IPS DF 4.7 (cell line): Measurements from ENCODE around the gene HDDC3.

Experiments used
- DNase-seq: peaks from one replicate; pipeline ENCODE4 v3.0.0-alpha.2; 2013; ENCODE audit warnings: low spot score; ENCODE audit errors: extremely low read depth

HDDC3 gene

DNA sequence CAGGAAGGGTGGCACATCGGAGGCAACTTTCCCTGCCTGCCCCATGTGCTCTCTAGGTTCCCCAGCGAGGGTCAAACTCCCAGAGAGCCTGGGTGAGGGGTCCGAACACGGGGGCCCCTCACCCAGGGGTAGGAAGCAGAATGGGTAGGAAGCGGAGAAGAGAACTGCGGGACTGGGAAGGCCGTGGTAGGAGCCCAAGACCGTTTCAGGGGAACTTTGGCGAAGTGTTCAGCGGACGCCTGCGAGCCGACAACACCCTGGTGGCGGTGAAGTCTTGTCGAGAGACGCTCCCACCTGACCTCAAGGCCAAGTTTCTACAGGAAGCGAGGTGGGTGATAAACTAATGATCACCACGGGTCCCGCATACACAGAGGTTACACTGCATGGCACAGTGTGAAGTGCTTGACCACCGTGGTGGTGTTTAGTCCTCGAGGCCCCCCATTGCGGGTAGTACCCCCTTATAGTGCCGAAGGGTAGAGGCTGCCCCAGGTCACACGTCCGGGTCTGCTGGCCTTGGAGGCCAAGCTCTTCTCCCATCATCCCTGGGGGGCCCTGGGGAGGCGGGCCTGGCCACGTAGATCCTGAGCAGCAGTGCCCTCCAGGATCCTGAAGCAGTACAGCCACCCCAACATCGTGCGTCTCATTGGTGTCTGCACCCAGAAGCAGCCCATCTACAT, 39.7 kb downstream of the HDDC3 start:
- DNase-seq: no peak

DNA sequence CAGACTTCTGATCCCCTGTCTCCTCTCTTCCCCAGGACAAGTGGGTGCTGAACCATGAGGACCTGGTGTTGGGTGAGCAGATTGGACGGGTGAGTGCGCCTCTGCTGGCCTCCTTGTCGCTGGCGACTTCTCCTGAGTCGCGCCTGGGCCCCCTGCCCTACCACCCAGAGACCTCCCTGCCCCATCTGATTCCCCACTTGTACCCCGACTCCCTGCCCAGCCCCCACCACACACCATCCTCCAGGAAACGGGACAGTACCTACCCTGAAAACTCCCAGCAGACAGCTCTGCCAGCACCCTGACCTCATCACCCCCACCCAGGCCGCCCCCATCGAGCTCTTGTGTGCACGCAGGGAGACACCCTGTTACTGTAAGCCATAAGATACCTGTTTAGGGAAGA, 40.3 kb downstream of the HDDC3 start:
- no peak for DNase-seq

DNA sequence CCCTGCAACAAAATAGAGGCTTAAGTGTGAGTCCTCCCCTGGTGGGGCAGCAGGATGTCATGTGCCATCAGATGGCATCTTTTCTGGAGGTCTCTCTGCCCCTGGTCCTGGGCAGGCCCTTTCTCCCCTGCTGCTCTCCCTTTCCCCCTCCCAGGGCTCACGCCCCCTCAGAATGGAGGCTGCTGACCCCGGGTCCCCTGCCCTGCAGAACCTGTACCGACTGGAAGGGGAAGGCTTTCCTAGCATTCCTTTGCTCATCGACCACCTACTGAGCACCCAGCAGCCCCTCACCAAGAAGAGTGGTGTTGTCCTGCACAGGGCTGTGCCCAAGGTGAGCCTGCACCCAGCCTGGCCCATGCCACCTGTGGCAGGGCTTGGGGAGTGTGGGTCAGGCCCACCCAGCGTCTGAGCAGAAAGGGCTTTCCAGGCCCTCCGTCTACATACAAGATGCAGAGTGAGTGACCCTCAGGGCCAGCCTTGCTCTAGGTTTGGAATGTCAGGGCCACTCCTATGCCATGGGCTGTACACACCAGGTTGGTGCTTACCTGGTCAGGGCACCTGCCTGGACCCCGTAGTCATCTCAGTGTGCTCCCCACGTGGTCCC, 40.9 kb downstream of the HDDC3 start:
- DNase-seq: no peak

DNA sequence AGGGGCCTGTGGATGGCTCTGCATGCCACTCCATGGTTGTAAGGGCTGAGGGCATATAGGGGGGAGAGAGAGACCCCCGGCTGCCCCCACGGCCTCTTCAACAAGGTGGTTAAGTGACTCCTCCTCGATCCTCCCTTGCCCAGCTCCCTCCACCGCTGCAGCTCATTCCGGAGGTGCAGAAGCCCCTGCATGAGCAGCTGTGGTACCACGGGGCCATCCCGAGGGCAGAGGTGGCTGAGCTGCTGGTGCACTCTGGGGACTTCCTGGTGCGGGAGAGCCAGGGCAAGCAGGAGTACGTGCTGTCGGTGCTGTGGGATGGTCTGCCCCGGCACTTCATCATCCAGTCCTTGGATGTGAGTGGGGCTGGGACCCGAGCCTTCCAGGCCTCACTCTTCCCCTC, 41.5 kb downstream of the HDDC3 start:
- DNase-seq: no peak

DNA sequence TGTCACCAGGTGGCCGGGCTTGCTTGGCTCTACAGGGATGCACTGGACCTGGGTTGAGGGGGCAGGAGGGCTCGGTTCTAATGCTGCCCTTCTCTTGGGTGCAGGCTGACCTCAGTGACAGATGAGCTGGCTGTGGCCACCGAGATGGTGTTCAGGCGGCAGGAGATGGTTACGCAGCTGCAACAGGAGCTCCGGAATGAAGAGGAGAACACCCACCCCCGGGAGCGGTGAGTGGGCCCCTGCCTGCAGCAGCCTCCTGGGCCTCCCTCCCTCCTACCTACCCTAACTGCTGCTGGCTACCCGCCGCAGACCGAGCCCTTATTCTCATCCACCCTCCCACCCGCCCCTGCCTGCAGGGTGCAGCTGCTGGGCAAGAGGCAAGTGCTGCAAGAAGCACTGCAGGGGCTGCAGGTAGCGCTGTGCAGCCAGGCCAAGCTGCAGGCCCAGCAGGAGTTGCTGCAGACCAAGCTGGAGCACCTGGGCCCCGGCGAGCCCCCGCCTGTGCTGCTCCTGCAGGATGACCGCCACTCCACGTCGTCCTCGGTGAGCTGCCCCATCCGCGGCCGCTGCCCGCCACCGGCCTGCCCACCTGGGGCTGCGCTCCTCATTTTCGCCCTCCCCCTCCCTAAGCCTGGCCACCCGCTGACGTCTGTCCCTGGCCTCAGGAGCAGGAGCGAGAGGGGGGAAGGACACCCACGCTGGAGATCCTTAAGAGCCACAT, 42.5 kb downstream of the HDDC3 start:
- no peak for DNase-seq

DNA sequence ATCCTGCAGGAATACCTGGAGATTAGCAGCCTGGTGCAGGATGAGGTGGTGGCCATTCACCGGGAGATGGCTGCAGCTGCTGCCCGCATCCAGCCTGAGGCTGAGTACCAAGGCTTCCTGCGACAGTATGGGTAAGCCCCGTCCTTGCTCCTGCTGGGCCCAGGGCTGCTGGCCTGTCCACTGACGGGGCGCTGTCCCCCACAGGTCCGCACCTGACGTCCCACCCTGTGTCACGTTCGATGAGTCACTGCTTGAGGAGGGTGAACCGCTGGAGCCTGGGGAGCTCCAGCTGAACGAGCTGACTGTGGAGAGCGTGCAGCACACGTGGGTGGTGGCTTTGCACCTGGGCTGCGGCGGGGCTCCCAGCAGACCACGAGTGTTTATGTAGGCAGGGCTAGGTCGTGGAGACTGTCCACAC, 43.0 kb downstream of the HDDC3 start:
- no peak for DNase-seq

DNA sequence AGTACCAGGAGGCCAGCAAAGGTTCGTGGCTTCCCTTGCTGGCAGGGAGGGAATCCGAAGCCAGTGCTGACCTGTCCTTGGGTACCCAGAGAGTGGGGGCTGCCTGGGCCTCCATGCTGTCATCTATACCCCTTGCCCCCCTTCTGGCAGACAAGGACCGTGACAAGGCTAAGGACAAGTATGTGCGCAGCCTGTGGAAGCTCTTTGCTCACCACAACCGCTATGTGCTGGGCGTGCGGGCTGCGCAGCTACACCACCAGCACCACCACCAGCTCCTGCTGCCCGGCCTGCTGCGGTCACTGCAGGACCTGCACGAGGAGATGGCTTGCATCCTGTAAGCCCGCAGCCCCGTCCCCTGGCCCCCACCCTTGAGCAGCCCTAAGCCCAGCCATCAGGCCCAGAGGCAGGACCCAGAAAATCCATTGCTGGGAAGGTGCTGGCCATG, 45.3 kb downstream of the HDDC3 start:
- DNase-seq: no peak

DNA sequence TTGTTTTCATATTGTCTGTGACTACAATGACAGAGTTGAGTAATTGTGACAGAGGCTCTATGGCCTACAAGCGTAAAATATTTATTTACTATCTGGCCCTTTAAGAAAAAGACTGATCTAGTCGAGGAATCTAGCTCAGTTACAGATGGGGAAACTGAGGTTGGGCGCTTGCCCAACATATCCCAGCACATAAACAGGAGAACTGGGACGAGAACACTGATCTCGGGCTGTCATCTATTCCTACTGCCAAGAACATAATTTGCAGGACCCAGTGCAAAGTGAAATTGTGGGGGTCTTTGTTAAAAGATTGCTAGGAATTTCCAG, 46.1 kb downstream of the HDDC3 start:
- no peak for DNase-seq

DNA sequence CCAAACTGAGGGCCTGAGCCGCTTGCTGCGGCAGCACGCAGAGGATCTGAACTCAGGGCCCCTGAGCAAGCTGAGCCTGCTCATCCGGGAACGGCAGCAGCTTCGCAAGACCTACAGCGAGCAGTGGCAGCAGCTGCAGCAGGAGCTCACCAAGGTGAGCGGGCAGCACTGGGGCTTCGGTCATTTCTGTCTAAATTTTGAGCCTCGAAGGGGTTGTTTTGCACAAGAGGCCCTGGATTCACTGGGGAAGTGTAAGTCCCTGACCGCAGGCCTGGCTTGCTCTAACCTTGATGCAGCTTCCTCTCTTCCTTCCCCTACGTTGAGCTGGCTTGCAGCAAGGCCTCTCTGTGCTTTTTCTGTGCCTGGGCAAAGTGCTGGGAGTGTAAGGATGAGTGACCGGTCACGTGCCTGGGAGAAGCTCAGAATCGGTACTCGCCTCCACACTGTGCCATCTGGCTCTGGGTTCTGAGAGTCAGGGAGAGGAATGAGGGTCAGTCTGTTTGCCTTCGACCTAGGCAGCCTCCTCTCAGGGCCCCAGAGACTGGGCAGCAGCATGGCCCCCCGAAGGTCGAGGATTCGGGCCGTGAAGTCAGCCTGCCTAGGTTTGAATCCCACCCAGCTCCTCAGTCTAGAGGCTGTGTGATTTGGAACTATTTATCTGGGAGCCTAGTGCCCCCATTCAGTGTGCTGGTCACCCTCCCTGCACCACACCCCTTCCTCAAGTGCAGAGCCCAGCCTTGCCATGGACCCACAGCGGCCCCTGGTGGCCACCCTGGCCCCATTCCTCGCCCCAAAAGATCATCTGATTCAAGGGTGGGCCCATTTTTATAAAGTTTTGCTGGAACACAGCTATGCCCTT, 46.7 kb downstream of the HDDC3 start:
- no peak for DNase-seq

DNA sequence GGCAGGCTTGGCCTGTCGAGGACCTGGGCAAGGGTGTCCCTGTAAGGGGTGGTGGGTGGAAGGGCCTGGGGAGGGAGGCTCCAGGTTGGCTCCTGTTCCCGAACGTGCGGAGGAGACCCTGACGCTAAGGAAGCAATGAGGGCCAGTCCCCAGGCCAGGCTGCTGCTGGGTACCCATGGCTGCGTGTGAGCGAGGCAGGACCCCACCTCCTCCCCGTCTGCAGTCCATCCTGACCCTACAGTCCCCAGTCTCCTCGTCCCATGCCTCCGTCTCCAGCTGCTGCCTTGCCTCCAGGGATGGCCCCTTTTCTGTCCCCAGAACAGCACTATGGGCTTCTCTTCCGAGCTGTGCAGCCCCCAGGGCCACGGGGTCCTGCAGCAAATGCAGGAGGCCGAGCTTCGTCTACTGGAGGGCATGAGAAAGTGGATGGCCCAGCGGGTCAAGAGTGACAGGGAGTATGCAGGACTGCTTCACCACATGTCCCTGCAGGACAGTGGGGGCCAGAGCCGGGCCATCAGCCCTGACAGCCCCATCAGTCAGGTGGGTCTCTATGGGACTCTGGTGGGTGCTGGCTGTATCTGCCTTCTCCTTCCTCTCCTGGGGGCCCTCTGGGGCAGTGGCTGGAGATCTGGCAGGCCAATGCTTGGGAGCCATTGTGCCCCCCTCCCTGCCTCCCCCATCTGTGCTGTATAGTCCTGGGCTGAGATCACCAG, 47.5 kb downstream of the HDDC3 start:
- DNase-seq: no peak

DNA sequence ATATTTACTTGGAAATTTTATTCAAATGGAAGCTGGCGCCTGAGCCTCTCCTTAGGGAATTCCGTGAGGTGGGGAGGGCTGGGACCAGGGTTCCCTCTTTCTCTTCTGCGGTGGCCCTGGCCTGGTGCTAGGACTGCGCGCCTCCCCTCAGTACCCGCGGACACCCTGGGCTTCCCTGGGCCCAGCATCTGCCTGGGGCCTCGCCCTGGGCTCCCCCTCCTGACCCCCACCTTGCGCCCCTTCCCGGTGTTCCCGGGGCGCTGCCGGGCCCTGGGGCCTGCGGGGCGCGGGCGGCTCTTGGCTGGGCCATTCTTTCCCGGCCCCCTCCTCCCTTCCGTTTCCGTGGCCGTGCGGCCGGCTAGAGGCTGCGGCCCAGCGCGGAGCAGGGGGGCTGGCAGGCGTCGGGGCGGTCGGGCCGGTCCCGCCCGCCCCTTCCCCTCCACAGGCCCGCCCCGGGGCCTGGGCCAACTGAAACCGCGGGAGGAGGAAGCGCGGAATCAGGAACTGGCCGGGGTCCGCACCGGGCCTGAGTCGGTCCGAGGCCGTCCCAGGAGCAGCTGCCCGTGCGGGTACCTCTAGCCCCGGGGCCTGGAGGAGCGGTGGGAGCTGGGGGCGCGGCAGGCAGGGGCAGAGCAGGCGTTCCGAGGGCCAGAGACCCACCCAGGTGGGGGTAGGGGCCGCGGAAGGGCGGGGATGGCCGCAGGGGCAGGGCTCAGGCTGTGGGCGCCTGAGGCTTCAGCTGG, 48.2 kb downstream of the HDDC3 start, which contains the start of gene FES:
Gene FES, plus strand, starts transcription at position 529 of the 743 bp plus-strand sequence. CDS start 542 bp downstream, outside the sequence.
- no peak for DNase-seq

DNA sequence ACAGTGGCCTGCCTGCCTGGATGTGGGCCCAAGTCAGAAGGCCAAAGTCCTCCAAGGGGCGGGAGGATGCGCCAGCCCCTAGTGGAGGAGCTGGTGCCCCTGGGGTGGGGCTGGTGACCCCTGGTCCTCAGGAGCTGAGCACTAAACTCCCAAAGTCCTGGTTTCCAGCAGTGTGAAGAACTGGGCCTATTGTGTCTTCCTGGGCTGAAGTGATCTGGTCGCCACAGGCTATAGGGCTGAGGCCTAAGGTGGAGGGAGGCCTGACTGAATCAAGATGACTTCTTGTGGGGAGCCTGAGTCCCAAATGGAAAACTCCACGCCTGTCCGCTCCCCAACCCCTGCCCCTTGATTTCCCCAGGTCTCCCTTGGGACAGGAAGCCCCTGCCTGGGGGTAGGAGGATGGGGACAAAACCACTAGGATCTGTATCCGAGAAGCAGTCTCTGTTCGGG, 48.8 kb downstream of the HDDC3 start:
- DNase-seq: no peak

DNA sequence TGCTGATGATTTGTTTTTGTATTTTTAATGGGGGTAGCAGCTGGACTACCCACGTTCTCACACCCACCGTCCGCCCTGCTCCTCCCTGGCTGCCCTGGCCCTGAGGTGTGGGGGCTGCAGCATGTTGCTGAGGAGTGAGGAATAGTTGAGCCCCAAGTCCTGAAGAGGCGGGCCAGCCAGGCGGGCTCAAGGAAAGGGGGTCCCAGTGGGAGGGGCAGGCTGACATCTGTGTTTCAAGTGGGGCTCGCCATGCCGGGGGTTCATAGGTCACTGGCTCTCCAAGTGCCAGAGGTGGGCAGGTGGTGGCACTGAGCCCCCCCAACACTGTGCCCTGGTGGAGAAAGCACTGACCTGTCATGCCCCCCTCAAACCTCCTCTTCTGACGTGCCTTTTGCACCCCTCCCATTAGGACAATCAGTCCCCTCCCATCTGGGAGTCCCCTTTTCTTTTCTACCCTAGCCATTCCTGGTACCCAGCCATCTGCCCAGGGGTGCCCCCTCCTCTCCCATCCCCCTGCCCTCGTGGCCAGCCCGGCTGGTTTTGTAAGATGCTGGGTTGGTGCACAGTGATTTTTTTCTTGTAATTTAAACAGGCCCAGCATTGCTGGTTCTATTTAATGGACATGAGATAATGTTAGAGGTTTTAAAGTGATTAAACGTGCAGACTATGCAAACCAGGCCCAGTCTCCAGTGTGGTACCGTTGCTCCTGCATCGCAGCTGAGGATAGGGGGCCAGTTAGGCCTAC, 49.4 kb downstream of the HDDC3 start:
- no peak for DNase-seq

DNA sequence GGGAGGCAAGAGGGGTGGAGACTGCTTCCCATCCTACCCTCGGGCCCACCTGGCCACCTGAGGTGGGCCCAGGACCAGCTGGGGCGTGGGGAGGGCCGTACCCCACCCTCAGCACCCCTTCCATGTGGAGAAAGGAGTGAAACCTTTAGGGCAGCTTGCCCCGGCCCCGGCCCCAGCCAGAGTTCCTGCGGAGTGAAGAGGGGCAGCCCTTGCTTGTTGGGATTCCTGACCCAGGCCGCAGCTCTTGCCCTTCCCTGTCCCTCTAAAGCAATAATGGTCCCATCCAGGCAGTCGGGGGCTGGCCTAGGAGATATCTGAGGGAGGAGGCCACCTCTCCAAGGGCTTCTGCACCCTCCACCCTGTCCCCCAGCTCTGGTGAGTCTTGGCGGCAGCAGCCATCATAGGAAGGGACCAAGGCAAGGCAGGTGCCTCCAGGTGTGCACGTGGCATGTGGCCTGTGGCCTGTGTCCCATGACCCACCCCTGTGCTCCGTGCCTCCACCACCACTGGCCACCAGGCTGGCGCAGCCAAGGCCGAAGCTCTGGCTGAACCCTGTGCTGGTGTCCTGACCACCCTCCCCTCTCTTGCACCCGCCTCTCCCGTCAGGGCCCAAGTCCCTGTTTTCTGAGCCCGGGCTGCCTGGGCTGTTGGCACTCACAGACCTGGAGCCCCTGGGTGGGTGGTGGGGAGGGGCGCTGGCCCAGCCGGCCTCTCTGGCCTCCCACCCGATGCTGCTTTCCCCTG, 50.2 kb downstream of the HDDC3 start:
- no peak for DNase-seq

DNA sequence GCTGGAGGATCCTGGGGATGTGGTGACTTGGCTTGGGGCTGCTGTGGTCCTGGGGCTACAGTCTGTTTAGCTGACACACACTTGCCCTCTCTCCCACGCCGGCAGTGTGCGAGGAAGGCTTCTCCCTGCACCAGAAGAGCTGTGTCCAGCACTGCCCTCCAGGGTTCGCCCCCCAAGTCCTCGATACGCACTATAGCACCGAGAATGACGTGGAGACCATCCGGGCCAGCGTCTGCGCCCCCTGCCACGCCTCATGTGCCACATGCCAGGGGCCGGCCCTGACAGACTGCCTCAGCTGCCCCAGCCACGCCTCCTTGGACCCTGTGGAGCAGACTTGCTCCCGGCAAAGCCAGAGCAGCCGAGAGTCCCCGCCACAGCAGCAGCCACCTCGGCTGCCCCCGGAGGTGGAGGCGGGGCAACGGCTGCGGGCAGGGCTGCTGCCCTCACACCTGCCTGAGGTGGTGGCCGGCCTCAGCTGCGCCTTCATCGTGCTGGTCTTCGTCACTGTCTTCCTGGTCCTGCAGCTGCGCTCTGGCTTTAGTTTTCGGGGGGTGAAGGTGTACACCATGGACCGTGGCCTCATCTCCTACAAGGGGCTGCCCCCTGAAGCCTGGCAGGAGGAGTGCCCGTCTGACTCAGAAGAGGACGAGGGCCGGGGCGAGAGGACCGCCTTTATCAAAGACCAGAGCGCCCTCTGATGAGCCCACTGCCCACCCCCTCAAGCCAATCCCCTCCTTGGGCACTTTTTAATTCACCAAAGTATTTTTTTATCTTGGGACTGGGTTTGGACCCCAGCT, 51.0 kb downstream of the HDDC3 start:
- no peak for DNase-seq

DNA sequence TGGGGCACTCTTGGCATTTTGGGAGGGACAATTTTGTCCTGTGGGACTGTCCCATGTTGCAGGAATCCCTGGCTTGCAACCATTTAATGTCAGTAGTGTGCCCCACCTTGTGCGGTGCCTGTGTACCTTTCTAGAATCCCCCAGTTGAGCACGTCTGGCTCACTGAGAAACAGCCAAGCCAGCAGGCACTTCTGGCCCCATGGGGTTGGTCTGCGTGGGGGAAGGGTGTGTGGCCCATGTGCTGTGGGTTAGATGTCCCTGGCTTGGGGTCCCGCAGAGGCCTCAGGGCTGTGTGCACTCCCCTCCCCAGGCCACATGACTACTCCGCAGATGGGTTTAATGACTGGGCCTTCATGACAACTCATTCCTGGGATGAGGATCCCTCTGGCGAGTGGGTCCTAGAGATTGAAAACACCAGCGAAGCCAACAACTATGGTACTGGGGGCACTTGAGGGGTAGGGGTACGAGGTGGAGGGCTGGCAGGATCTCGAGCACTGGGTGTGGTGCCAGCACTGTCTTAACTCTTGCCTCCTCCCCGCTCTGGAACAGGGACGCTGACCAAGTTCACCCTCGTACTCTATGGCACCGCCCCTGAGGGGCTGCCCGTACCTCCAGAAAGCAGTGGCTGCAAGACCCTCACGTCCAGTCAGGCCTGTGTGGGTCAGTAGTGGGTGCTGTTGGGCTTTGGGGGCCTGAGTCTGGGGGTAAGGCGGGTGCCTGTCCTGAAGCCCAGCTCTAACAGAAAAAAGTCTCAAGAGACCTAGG, 51.8 kb downstream of the HDDC3 start:
- no peak for DNase-seq
